ENCODE data around the gene KPTN. TPM values are rescaled to one million over a fixed set of nuclear protein-coding genes. Genes with fewer than 3 reads are reported as not detected.

The KPTN gene
- total and polyA plus RNA-seq, 2 donors (not counting 1 experiment from before 2014, with no cell fraction given) = 8.1 to 11.4 TPM

- H3K4me2 ChIP-seq (replicated peaks; ENCODE audit: low read depth, low read length, poor library complexity, severe bottlenecking) = no peak overlapping the region
- ChIA-PET CTCF (interaction anchor here (1.5 to 1.6 kb wide), 2 partner anchors 9 to 85 kb away, joined by 3 to 4 read pairs; no protein-coding TSS in a partner anchor), POLR2A (interaction anchor here (0.6 kb wide), 1 partner anchor 460 kb away, joined by 10 read pairs; no protein-coding TSS in a partner anchor)
- H3K9ac ChIP-seq (ENCODE audit: low read length) = no peak overlapping the region
- no peaks in the 10 kb centered on the region for H3K79me2 ChIP-seq (ENCODE audit: control insufficient read depth, insufficient read depth, low read length)
- Mint-ChIP-seq H3K27me3 (peaks cover 26% of the 10 kb centered on the region), H3K4me1 (peaks cover 34% of the 10 kb centered on the region), H3K9me3 (ENCODE audit: insufficient read depth) (no peaks in the 10 kb centered on the region), H3K27ac (no peak overlapping the region), H3K4me3 (no peak overlapping the region)
- no peaks in the 10 kb centered on the region for H3K36me3 ChIP-seq (replicated peaks in 1 of 2; ENCODE audit: control extremely low read depth in 1 of 2, control insufficient read depth in 1 of 2, extremely low read depth in 1 of 2, insufficient read depth in 2 of 2, low read length in 1 of 2)
- TF ChIP-seq, protein P1, sequence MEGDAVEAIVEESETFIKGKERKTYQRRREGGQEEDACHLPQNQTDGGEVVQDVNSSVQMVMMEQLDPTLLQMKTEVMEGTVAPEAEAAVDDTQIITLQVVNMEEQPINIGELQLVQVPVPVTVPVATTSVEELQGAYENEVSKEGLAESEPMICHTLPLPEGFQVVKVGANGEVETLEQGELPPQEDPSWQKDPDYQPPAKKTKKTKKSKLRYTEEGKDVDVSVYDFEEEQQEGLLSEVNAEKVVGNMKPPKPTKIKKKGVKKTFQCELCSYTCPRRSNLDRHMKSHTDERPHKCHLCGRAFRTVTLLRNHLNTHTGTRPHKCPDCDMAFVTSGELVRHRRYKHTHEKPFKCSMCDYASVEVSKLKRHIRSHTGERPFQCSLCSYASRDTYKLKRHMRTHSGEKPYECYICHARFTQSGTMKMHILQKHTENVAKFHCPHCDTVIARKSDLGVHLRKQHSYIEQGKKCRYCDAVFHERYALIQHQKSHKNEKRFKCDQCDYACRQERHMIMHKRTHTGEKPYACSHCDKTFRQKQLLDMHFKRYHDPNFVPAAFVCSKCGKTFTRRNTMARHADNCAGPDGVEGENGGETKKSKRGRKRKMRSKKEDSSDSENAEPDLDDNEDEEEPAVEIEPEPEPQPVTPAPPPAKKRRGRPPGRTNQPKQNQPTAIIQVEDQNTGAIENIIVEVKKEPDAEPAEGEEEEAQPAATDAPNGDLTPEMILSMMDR (IDR thresholded peaks at IDR 0.05) = no peak
- TF ChIP-seq EZH2 (IDR thresholded peaks at IDR 0.05; ENCODE audit: borderline replicate concordance, insufficient read depth, low read depth, low read length, poor library complexity, severe bottlenecking) = no peak
- no peak overlapping the region for H2AFZ ChIP-seq (ENCODE audit: insufficient read depth, low read depth, low read length, poor library complexity, severe bottlenecking)
- H3K27ac ChIP-seq (ENCODE audit: low read length in 2 of 2) = no peak overlapping the region
- no peaks in the 10 kb centered on the region for H4K20me1 ChIP-seq (ENCODE audit: control insufficient read depth, insufficient read depth, low read length, poor library complexity, severe bottlenecking)
- peaks cover 42 to 45% of the 10 kb centered on the region in 2 donors for H3K4me1 ChIP-seq (ENCODE audit: control insufficient read depth in 2 of 2, insufficient read depth in 2 of 2, low read length in 2 of 2)
- H3K4me3 ChIP-seq (ENCODE audit: control extremely low read depth in 1 of 5, extremely low read depth in 1 of 5, insufficient read depth in 1 of 5, low read depth in 2 of 5, low read length in 4 of 5) = no peak overlapping the region
- H3K9me3 ChIP-seq (ENCODE audit: control extremely low read depth in 1 of 3, control insufficient read depth in 2 of 3, insufficient read depth in 1 of 3, low read length in 2 of 3) = peaks cover 0 to 7% (median 0%) of the 10 kb centered on the region in 3 donors
- DNase-seq (no peak), ATAC-seq (ENCODE audit: low read depth) (no peak)
- intact Hi-C loops (cut with micrococcal nuclease) = no loop called here
- 49% methylated on average over 16 of the region's 20 CpGs for WGBS (ENCODE audit: insufficient coverage)
- H3K27me3 ChIP-seq (replicated peaks in 1 of 4; ENCODE audit: control extremely low read depth in 1 of 4, control insufficient read depth in 3 of 4, insufficient read depth in 4 of 4, low read length in 3 of 4) = peaks cover 2 to 51% (median 23%) of the 10 kb centered on the region in 4 experiments
Observed at GRCh38 chr19:47521473-47522180, 37.6 kb upstream of the KPTN start.

GRCh38 chr19:47520839-47521238 lies 36.8 kb upstream of the KPTN start:
- intact Hi-C loops (cut with micrococcal nuclease) = no loop called here
- POLR2A ChIA-PET = no interaction called here
- Histone ChIP-seq H3K9ac (ENCODE audit: low read length) (no peak overlapping the region), H3K36me3 (replicated peaks in 1 of 2; ENCODE audit: control extremely low read depth in 1 of 2, control insufficient read depth in 1 of 2, extremely low read depth in 1 of 2, insufficient read depth in 2 of 2, low read length in 1 of 2) (no peaks in the 10 kb centered on the region), H3K4me2 (replicated peaks; ENCODE audit: low read depth, low read length, poor library complexity, severe bottlenecking) (no peak overlapping the region), H3K9me3 (ENCODE audit: control extremely low read depth in 1 of 3, control insufficient read depth in 2 of 3, insufficient read depth in 1 of 3, low read length in 2 of 3) (peaks cover 0 to 10% (median 0%) of the 10 kb centered on the region in 3 donors), H3K27ac (ENCODE audit: low read length in 2 of 2) (no peak overlapping the region), H3K4me1 (ENCODE audit: control insufficient read depth in 2 of 2, insufficient read depth in 2 of 2, low read length in 2 of 2) (peaks cover 49 to 50% of the 10 kb centered on the region in 2 donors), H3K79me2 (ENCODE audit: control insufficient read depth, insufficient read depth, low read length) (no peaks in the 10 kb centered on the region), H3K27me3 (replicated peaks in 1 of 4; ENCODE audit: control extremely low read depth in 1 of 4, control insufficient read depth in 3 of 4, insufficient read depth in 4 of 4, low read length in 3 of 4) (peaks cover 2 to 51% (median 22%) of the 10 kb centered on the region in 4 experiments), H3K4me3 (ENCODE audit: control extremely low read depth in 1 of 5, extremely low read depth in 1 of 5, insufficient read depth in 1 of 5, low read depth in 2 of 5, low read length in 4 of 5) (no peak overlapping the region), H2AFZ (ENCODE audit: insufficient read depth, low read depth, low read length, poor library complexity, severe bottlenecking) (no peak overlapping the region), H4K20me1 (ENCODE audit: control insufficient read depth, insufficient read depth, low read length, poor library complexity, severe bottlenecking) (no peaks in the 10 kb centered on the region)
- TF ChIP-seq EZH2 (IDR thresholded peaks at IDR 0.05; ENCODE audit: borderline replicate concordance, insufficient read depth, low read depth, low read length, poor library complexity, severe bottlenecking) = no peak
- TF ChIP-seq, protein P1 (IDR thresholded peaks at IDR 0.05) = no peak
- ATAC-seq (ENCODE audit: low read depth) (no peak), DNase-seq (no peak)
- 87% methylated on average over 6 of the region's 6 CpGs for WGBS (ENCODE audit: insufficient coverage)
- peaks cover 41% of the 10 kb centered on the region for H3K4me1 Mint-ChIP-seq
- H3K27me3 Mint-ChIP-seq = peaks cover 23% of the 10 kb centered on the region
- no peak overlapping the region for H3K4me3 Mint-ChIP-seq
- CTCF ChIA-PET = interaction anchor here (1.5 to 1.6 kb wide), 2 partner anchors 10 to 84 kb away, joined by 3 to 4 read pairs; no protein-coding TSS in a partner anchor
- H3K9me3 Mint-ChIP-seq (ENCODE audit: insufficient read depth) = no peaks in the 10 kb centered on the region
- no peak overlapping the region for H3K27ac Mint-ChIP-seq
